Fibroblast of skin of left biceps (primary cell): ENCODE results near the gene PRPF8.
A peak's percentile ranks its signal among the peaks of the same experiment; 100 is the strongest.
"Not testable (repeated sequence)": the region's sequence is repeated elsewhere in the genome, so short reads cannot be mapped to it uniquely, and the experiment has no call there.

Experiments used
- DNase-seq, 2 experiments: peaks; one replicate each; pipeline ENCODE4 v3.0.0-alpha.2; 2013; ENCODE audit warnings: low read depth in 2 of 2

The PRPF8 gene

GRCh38 chr17:1690544-1691221, 6.0 kb upstream of the PRPF8 start:
- no peak for DNase-seq

- not testable (repeated sequence) for DNase-seq
Observed at GRCh38 chr17:1688405-1688804, 3.7 kb upstream of the PRPF8 start.

GRCh38 chr17:1686086-1686485, 1.4 kb upstream of the PRPF8 start:
- DNase-seq: no peak

GRCh38 chr17:1683459-1683858, 1.2 kb downstream of the PRPF8 start:
- no peak for DNase-seq

GRCh38 chr17:1676401-1676800, 8.3 kb downstream of the PRPF8 start:
- DNase-seq: no peak

- DNase-seq: no peak
Observed at GRCh38 chr17:1673041-1673785, 11.5 kb downstream of the PRPF8 start.

- DNase-seq: not testable (repeated sequence)
Observed at GRCh38 chr17:1663934-1664333, 20.7 kb downstream of the PRPF8 start.

GRCh38 chr17:1661045-1661444, 23.6 kb downstream of the PRPF8 start:
- DNase-seq: no peak

- DNase-seq: no peak
Observed at GRCh38 chr17:1658100-1658499, 26.6 kb downstream of the PRPF8 start.

- DNase-seq: no peak
Observed at GRCh38 chr17:1653735-1654134, 30.9 kb downstream of the PRPF8 start.

- DNase-seq: not testable (repeated sequence)
Observed at GRCh38 chr17:1652794-1653193, 31.9 kb downstream of the PRPF8 start.

- DNase-seq: no peak
Observed at GRCh38 chr17:1651559-1651844, 33.2 kb downstream of the PRPF8 start.

- DNase-seq: no peak
Observed at GRCh38 chr17:1650731-1651558, 33.7 kb downstream of the PRPF8 start.

GRCh38 chr17:1649844-1650501, 34.7 kb downstream of the PRPF8 start, which contains the start of gene RILP:
Gene RILP, minus strand, starts transcription at chr17:1649866. Its CDS starts 62 bp downstream, at chr17:1649804.
- no peak for DNase-seq

GRCh38 chr17:1648963-1649843, 35.5 kb downstream of the PRPF8 start:
- peak; percentile 80 to 82 for DNase-seq

- DNase-seq: no peak
Observed at GRCh38 chr17:1648173-1648962, 36.3 kb downstream of the PRPF8 start.

- DNase-seq: no peak
Observed at GRCh38 chr17:1647802-1648171, 36.9 kb downstream of the PRPF8 start.

- no peak for DNase-seq
Observed at GRCh38 chr17:1646199-1646875, 38.3 kb downstream of the PRPF8 start.
